K562 (cell line): ENCODE data around the gene HDAC5. TPM values are rescaled to one million over a fixed set of nuclear protein-coding genes. Genes with fewer than 3 reads are reported as not detected.

Experiments used
- ASH1L ChIP-seq: fragments of 450-650 bp; IDR thresholded peaks from 2 replicates; pipeline ENCODE4 v1.6.1; 2018; ENCODE audit warnings: borderline replicate concordance, mild to moderate bottlenecking, low read depth; ENCODE audit not compliant: partially characterized antibody
- CBFA2T3 ChIP-seq: fragments of 450-650 bp; IDR thresholded peaks from 2 replicates; pipeline ENCODE4 v1.6.1; 2017
- MYBL2 ChIP-seq, 2 experiments: fragments of 450-650 bp in 1 of 2; sonication (generic) in 1 of 2; formaldehyde crosslinking in 1 of 2; IDR thresholded peaks; 2 replicates each; pipeline versions ENCODE4 v1.6.1 to v1.8.1; 2017 to 2022; ENCODE audit warnings: borderline replicate concordance in 1 of 2, inconsistent platforms in 1 of 2, low read depth in 1 of 2, mild to moderate bottlenecking in 1 of 2, missing genetic modification reagents in 1 of 2, moderate library complexity in 1 of 2
- SIX5 ChIP-seq, 2 experiments: IDR thresholded peaks; 2 replicates each; pipeline ENCODE4 v1.6.1; 2011; ENCODE audit warnings: low read length in 2 of 2, borderline replicate concordance in 1 of 2, low read depth in 1 of 2, mild to moderate bottlenecking in 1 of 2, moderate library complexity in 1 of 2; ENCODE audit not compliant: insufficient read depth in 1 of 2
- SLC30A9 ChIP-seq: fragments of 250-450 bp; sonication (Bioruptor Pico); IDR thresholded peaks from 2 replicates; pipeline ENCODE4 v1.8.0; 2022; ENCODE audit warnings: mild to moderate bottlenecking, moderate library complexity
- polyA plus RNA-seq, 8 experiments: library from polyadenylated mRNA; depleted of rRNA in 4 of 8; stranded (reverse) in 5 of 8; unstranded in 3 of 8; fragments of >200 nt; fragmentation: Nextera tagmentation in 2 of 8; fragmentation: Illumina TruSeq in 1 of 8; extraction: Ambion mirVana in 2 of 8; extraction: Trizol in 1 of 8; gene quantifications; 2 replicates each; pipeline versions ENCODE4 v1.2.1 to v1.2.3, GENCODE V29; 2011 to 2014; ENCODE audit warnings: inconsistent platforms in 1 of 8, missing spikeins in 1 of 8
- total RNA-seq, 7 experiments: library from RNA; depleted of rRNA in 6 of 7; stranded (reverse); fragments of >200 nt in 6 of 7; fragmentation: Illumina TruSeq in 2 of 7; extraction: Trizol in 2 of 7; gene quantifications; 2 replicates each; pipeline versions ENCODE4 v1.2.1 to v1.2.3, GENCODE V29; 2011 to 2021; ENCODE audit warnings: low replicate concordance in 1 of 7
- TF ChIP-seq, protein P1 (sequence below): fragments of 450-650 bp; IDR thresholded peaks from 2 replicates; pipeline ENCODE4 v1.6.1; 2016; ENCODE audit warnings: missing biosample characterization, missing genetic modification characterization
- TF ChIP-seq, protein P2 (sequence below): fragments of 250-450 bp; sonication (Bioruptor Pico); IDR thresholded peaks from 2 replicates; pipeline ENCODE4 v1.8.0; 2022; ENCODE audit warnings: moderate library complexity, mild to moderate bottlenecking, inconsistent platforms
- TF ChIP-seq, protein P3 (sequence below): sonication (generic); formaldehyde crosslinking; IDR thresholded peaks from 2 replicates; pipeline ENCODE4 v1.8.0; 2022; ENCODE audit warnings: mild to moderate bottlenecking, missing genetic modification reagents
- TF ChIP-seq, protein P4 (sequence below): fragments of 450-650 bp; IDR thresholded peaks from 2 replicates; pipeline ENCODE4 v1.6.1; 2016
- TF ChIP-seq, protein P5 (sequence below): fragments of 200-800 bp; sonication (Bioruptor generic); IDR thresholded peaks from 2 replicates; pipeline ENCODE4 v1.6.1; 2016; ENCODE audit warnings: missing genetic modification characterization, missing compliant biosample characterization

Gene HDAC5
- total and polyA plus RNA-seq, 9 of the 15 experiments (the other 6 are each of a cell fraction or from before 2014, with no cell fraction given) = 0.45 to 26.2 (median 16.4) TPM

DNA sequence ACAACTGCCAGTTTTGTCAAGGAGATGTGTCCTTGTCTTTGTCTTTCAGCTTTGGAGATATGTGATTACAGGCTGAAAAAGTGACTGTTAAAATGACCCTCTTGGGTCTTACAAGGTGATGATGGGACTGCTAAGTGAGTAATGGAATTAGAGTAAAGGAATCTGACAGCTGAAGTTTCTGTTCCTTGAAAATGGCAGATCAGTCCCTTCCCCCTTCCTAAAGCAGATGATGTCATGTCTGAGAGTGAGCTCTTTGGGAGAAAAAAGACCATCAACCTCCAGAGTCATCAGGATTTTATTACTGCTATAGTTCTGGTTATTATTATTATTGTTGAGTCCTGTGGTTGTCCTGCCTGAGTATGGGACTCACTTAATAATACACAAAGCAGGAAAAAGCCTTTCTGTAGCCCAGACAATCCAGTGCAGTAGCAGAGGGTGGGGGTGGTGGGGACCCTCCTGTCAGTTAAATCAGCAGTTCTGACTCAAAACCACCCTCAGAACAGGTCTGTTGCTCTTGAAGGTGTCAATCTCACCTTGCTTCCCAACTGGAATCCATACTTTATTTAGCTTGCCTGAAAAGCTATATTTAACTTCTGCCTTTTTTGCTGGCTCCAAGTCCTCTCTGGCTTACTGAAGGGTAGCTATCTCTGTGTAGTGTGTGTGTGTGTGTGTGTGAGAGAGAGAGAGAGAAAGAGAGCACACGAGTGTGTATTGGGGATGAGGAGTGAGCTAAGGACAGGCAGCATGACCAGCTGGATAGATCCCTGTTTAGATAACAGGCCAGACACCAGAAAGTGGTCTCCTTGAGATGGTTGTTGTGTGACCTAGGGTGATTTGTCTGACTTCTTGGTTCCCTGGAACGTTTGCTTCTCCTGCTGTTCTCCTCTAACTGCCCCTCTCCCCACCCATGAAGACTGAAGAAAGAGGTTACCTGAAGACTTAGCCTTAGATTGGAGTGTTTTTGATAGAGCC is 23.2 kb upstream of the HDAC5 start (continued):
- TF ChIP-seq, protein P1, sequence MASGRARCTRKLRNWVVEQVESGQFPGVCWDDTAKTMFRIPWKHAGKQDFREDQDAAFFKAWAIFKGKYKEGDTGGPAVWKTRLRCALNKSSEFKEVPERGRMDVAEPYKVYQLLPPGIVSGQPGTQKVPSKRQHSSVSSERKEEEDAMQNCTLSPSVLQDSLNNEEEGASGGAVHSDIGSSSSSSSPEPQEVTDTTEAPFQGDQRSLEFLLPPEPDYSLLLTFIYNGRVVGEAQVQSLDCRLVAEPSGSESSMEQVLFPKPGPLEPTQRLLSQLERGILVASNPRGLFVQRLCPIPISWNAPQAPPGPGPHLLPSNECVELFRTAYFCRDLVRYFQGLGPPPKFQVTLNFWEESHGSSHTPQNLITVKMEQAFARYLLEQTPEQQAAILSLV (tag) = no peak
- TF ChIP-seq, protein P2, sequence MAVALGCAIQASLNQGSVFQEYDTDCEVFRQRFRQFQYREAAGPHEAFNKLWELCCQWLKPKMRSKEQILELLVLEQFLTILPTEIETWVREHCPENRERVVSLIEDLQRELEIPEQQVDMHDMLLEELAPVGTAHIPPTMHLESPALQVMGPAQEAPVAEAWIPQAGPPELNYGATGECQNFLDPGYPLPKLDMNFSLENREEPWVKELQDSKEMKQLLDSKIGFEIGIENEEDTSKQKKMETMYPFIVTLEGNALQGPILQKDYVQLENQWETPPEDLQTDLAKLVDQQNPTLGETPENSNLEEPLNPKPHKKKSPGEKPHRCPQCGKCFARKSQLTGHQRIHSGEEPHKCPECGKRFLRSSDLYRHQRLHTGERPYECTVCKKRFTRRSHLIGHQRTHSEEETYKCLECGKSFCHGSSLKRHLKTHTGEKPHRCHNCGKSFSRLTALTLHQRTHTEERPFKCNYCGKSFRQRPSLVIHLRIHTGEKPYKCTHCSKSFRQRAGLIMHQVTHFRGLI (CRISPR knock-in tag) = no peak
- TF ChIP-seq ASH1L (no peak), SLC30A9 (CRISPR knock-in tag) (no peak), SIX5 (IDR thresholded peaks at IDR 0.05; ENCODE audit: borderline replicate concordance in 1 of 2, insufficient read depth in 1 of 2, low read depth in 1 of 2, low read length in 2 of 2) (no peak), MYBL2 (IDR thresholded peaks at IDR 0.05; ENCODE audit: low read depth) (no peak), MYBL2 (CRISPR knock-in tag; IDR thresholded peaks at IDR 0.05; ENCODE audit: borderline replicate concordance) (no peak), CBFA2T3 (peak; percentile 15; the same call in 1 of the 2 replicates)
- TF ChIP-seq, protein P3, sequence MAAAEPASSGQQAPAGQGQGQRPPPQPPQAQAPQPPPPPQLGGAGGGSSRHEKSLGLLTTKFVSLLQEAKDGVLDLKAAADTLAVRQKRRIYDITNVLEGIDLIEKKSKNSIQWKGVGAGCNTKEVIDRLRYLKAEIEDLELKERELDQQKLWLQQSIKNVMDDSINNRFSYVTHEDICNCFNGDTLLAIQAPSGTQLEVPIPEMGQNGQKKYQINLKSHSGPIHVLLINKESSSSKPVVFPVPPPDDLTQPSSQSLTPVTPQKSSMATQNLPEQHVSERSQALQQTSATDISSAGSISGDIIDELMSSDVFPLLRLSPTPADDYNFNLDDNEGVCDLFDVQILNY (CRISPR knock-in tag) = no peak
- TF ChIP-seq, protein P4, sequence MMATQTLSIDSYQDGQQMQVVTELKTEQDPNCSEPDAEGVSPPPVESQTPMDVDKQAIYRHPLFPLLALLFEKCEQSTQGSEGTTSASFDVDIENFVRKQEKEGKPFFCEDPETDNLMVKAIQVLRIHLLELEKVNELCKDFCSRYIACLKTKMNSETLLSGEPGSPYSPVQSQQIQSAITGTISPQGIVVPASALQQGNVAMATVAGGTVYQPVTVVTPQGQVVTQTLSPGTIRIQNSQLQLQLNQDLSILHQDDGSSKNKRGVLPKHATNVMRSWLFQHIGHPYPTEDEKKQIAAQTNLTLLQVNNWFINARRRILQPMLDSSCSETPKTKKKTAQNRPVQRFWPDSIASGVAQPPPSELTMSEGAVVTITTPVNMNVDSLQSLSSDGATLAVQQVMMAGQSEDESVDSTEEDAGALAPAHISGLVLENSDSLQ = 0 out of 2 replicates have a peak, but pooled peaks have one; percentile 23
- TF ChIP-seq, protein P5, sequence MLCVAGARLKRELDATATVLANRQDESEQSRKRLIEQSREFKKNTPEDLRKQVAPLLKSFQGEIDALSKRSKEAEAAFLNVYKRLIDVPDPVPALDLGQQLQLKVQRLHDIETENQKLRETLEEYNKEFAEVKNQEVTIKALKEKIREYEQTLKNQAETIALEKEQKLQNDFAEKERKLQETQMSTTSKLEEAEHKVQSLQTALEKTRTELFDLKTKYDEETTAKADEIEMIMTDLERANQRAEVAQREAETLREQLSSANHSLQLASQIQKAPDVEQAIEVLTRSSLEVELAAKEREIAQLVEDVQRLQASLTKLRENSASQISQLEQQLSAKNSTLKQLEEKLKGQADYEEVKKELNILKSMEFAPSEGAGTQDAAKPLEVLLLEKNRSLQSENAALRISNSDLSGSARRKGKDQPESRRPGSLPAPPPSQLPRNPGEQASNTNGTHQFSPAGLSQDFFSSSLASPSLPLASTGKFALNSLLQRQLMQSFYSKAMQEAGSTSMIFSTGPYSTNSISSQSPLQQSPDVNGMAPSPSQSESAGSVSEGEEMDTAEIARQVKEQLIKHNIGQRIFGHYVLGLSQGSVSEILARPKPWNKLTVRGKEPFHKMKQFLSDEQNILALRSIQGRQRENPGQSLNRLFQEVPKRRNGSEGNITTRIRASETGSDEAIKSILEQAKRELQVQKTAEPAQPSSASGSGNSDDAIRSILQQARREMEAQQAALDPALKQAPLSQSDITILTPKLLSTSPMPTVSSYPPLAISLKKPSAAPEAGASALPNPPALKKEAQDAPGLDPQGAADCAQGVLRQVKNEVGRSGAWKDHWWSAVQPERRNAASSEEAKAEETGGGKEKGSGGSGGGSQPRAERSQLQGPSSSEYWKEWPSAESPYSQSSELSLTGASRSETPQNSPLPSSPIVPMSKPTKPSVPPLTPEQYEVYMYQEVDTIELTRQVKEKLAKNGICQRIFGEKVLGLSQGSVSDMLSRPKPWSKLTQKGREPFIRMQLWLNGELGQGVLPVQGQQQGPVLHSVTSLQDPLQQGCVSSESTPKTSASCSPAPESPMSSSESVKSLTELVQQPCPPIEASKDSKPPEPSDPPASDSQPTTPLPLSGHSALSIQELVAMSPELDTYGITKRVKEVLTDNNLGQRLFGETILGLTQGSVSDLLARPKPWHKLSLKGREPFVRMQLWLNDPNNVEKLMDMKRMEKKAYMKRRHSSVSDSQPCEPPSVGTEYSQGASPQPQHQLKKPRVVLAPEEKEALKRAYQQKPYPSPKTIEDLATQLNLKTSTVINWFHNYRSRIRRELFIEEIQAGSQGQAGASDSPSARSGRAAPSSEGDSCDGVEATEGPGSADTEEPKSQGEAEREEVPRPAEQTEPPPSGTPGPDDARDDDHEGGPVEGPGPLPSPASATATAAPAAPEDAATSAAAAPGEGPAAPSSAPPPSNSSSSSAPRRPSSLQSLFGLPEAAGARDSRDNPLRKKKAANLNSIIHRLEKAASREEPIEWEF (CRISPR knock-in tag) = no peak
